ENCODE data around the gene ZNF428. TPM values are rescaled to one million over a fixed set of nuclear protein-coding genes. Genes with fewer than 3 reads are reported as not detected.
"Not testable (repeated sequence)": the region's sequence is repeated elsewhere in the genome, so short reads cannot be mapped to it uniquely, and the experiment has no call there.

Gene ZNF428
- total and polyA plus RNA-seq, 4 donors, result 27.9 to 95.3 (median 46.2) TPM

DNA sequence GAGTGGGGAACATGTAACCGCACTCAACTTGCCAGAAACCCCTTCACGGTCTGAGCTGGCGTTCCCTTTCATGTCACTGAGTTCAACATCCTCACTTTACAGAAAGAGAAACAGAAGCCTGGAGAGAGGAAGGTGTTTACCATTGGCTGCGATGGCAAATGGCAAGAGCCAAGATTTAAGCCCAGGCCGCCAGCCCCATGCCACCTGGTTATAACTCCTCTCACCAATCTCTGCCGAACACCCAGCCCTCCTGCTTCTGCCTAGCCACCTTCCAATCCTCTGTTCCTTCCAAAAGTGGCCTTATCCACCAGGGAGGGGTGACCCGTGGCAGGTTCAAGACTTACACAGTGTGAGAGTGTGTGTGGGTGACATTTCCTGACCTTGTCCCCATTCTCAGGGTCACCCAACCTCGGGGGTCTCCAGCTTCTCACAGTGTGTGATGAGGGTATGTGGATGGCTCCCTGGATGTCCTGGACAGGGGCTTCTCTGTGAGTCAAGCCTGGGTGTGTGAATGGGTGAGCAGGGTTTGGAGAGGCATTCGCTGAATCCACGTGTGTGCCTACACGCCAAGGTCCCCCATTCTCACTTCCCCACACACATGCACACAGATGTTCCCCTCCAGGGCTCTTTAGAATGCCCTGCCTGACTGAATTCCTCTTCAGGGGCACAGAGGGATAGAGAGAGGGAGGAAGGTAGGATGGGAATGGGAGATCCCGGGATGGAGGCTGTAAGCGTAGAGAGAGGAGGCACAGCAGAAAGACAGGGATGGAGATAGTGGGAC is 19.0 kb upstream of the ZNF428 start:
- no peak for DNase-seq
- Histone ChIP-seq H3K4me3 (no peak overlapping the region), H3K4me1 (ENCODE audit: control insufficient read depth in 5 of 5, insufficient read depth in 5 of 5, low read length in 5 of 5) (peaks cover 0 to 15% (median 10%) of the 10 kb centered on the region in 5 donors), H3K27me3 (ENCODE audit: control insufficient read depth in 3 of 3, insufficient read depth in 3 of 3, low read length in 2 of 3) (peaks cover 0 to 29% (median 29%) of the 10 kb centered on the region in 3 donors), H3K36me3 (ENCODE audit: control insufficient read depth in 4 of 4, insufficient read depth in 4 of 4, low read length in 4 of 4) (no peaks in the 10 kb centered on the region), H3K9ac (ENCODE audit: insufficient read depth in 1 of 2, low read length in 2 of 2) (no peak overlapping the region), H3K27ac (ENCODE audit: low read depth in 1 of 2, low read length in 1 of 2) (no peak overlapping the region), H3K9me3 (ENCODE audit: control insufficient read depth in 4 of 4, insufficient read depth in 3 of 4, low read length in 3 of 4) (no peaks in the 10 kb centered on the region)
- TF ChIP-seq CTCF (IDR thresholded peaks at IDR 0.05; ENCODE audit: control extremely low read depth, extremely low read depth), result no peak
- WGBS, 2 donors, result 78 to 82% methylated on average over 13 of the region's 13 CpGs
- ATAC-seq (ENCODE audit: insufficient read depth, low FRiP score), result no peak

GRCh38 chr19:43636121-43636683 is 16.8 kb upstream of the ZNF428 start:
- Histone ChIP-seq H3K27me3 (ENCODE audit: control insufficient read depth in 3 of 3, insufficient read depth in 3 of 3, low read length in 2 of 3) (peaks cover 0 to 26% (median 26%) of the 10 kb centered on the region in 3 donors), H3K9me3 (ENCODE audit: control insufficient read depth in 4 of 4, insufficient read depth in 3 of 4, low read length in 3 of 4) (no peaks in the 10 kb centered on the region), H3K36me3 (ENCODE audit: control insufficient read depth in 4 of 4, insufficient read depth in 4 of 4, low read length in 4 of 4) (no peaks in the 10 kb centered on the region), H3K4me1 (ENCODE audit: control insufficient read depth in 5 of 5, insufficient read depth in 5 of 5, low read length in 5 of 5) (peaks cover 0 to 15% (median 10%) of the 10 kb centered on the region in 5 donors), H3K9ac (ENCODE audit: insufficient read depth in 1 of 2, low read length in 2 of 2) (no peak overlapping the region), H3K4me3 (no peak overlapping the region), H3K27ac (ENCODE audit: low read depth in 1 of 2, low read length in 1 of 2) (no peak overlapping the region)
- no peak for TF ChIP-seq CTCF (IDR thresholded peaks at IDR 0.05; ENCODE audit: control extremely low read depth, extremely low read depth)
- ATAC-seq (ENCODE audit: insufficient read depth, low FRiP score), result no peak
- 86 to 88% methylated on average over 14 of the region's 14 CpGs for WGBS, 2 donors
- no peak for DNase-seq

GRCh38 chr19:43635561-43635940 is 16.1 kb upstream of the ZNF428 start:
- not testable (repeated sequence) for DNase-seq; H3K27ac ChIP-seq (ENCODE audit: low read depth in 1 of 2, low read length in 1 of 2); ATAC-seq (ENCODE audit: insufficient read depth, low FRiP score); H3K4me3 ChIP-seq; H3K36me3 ChIP-seq (ENCODE audit: control insufficient read depth in 4 of 4, insufficient read depth in 4 of 4, low read length in 4 of 4); H3K9me3 ChIP-seq (ENCODE audit: control insufficient read depth in 4 of 4, insufficient read depth in 3 of 4, low read length in 3 of 4); H3K9ac ChIP-seq (ENCODE audit: insufficient read depth in 1 of 2, low read length in 2 of 2)
- 69 to 74% methylated on average over 2 of the region's 2 CpGs for WGBS, 2 donors
- Histone ChIP-seq H3K27me3 (ENCODE audit: control insufficient read depth in 3 of 3, insufficient read depth in 3 of 3, low read length in 2 of 3) (peaks cover 0 to 23% (median 20%) of the 10 kb centered on the region in 3 donors), H3K4me1 (ENCODE audit: control insufficient read depth in 5 of 5, insufficient read depth in 5 of 5, low read length in 5 of 5) (peaks cover 0 to 15% (median 9%) of the 10 kb centered on the region in 5 donors)

DNA sequence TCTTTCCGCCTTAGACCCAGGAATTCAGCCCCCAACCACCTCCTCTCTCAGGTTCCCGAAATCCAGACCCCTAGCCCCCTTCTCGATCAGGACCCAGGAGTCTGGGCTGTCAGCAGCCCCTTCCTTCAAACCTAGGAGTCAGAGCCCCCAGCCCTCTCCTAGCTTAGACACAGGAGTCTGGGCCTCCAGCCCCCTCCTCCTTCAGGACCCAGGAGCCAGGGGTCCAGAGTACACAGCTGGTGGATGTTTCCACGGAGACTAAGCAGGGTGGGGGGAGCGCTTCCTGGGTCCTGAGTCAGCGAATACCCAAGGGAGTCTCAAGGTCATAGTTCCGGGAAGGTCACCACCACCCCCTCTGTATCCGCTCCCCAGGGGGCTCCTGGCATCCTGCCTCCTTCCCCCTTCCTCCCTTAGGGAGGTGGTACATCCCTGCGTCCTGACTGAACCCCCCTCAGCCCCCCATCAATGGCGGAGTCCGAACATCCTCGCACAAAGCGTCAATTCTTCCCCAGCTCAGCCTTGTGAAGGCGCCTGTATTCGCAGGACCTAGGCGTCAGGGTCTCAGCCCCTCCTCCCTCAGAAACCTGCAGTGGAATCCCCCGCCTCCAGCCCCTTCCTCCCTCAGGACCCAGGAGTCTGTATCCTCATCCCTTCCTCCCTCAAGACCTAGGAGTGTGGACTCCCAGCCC is 15.6 kb upstream of the ZNF428 start:
- Histone ChIP-seq H3K9ac (ENCODE audit: insufficient read depth in 1 of 2, low read length in 2 of 2) (peak overlapping the region; percentile 4 to 55), H3K27ac (ENCODE audit: low read depth in 1 of 2, low read length in 1 of 2) (no peak overlapping the region), H3K4me1 (ENCODE audit: control insufficient read depth in 5 of 5, insufficient read depth in 5 of 5, low read length in 5 of 5) (peaks cover 0 to 12% (median 4%) of the 10 kb centered on the region in 5 donors), H3K27me3 (ENCODE audit: control insufficient read depth in 3 of 3, insufficient read depth in 3 of 3, low read length in 2 of 3) (peaks cover 0 to 17% (median 15%) of the 10 kb centered on the region in 3 donors), H3K4me3 (no peak overlapping the region), H3K36me3 (ENCODE audit: control insufficient read depth in 4 of 4, insufficient read depth in 4 of 4, low read length in 4 of 4) (no peaks in the 10 kb centered on the region), H3K9me3 (ENCODE audit: control insufficient read depth in 4 of 4, insufficient read depth in 3 of 4, low read length in 3 of 4) (no peaks in the 10 kb centered on the region)
- 34 to 46% methylated on average over 17 of the region's 17 CpGs for WGBS, 2 donors
- DNase-seq (peak; percentile 38 to 51 (median 43)), ATAC-seq (ENCODE audit: insufficient read depth, low FRiP score) (no peak)
- no peak for TF ChIP-seq CTCF (IDR thresholded peaks at IDR 0.05; ENCODE audit: control extremely low read depth, extremely low read depth)

All from lung (tissue), 12 donors.